Hypothalamus (tissue), 51 donors: Measurements from ENCODE around the gene PLA2G4E.

Source experiments
- DNase-seq, 51 donors: peaks; one replicate each; lab custom pipeline; 2025; lab: John Stamatoyannopoulos, UW

Gene PLA2G4E

GRCh38 chr15:41981371-41982132 is 39.3 kb downstream of the PLA2G4E start:
- no peak for DNase-seq

- DNase-seq: no peak
These were observed 40.1 kb downstream of the PLA2G4E start for GRCh38 chr15:41980654-41981323.

GRCh38 chr15:41979493-41980266 is 41.2 kb downstream of the PLA2G4E start:
- DNase-seq: no peak

GRCh38 chr15:41978534-41978933 is 42.3 kb downstream of the PLA2G4E start:
- no peak for DNase-seq

- no peak for DNase-seq
These were observed 43.0 kb downstream of the PLA2G4E start for GRCh38 chr15:41977757-41978383.

- no peak for DNase-seq
These were observed 45.2 kb downstream of the PLA2G4E start for GRCh38 chr15:41975669-41976068.

- DNase-seq: no peak
These were observed 46.8 kb downstream of the PLA2G4E start for GRCh38 chr15:41974041-41974440.

DNA sequence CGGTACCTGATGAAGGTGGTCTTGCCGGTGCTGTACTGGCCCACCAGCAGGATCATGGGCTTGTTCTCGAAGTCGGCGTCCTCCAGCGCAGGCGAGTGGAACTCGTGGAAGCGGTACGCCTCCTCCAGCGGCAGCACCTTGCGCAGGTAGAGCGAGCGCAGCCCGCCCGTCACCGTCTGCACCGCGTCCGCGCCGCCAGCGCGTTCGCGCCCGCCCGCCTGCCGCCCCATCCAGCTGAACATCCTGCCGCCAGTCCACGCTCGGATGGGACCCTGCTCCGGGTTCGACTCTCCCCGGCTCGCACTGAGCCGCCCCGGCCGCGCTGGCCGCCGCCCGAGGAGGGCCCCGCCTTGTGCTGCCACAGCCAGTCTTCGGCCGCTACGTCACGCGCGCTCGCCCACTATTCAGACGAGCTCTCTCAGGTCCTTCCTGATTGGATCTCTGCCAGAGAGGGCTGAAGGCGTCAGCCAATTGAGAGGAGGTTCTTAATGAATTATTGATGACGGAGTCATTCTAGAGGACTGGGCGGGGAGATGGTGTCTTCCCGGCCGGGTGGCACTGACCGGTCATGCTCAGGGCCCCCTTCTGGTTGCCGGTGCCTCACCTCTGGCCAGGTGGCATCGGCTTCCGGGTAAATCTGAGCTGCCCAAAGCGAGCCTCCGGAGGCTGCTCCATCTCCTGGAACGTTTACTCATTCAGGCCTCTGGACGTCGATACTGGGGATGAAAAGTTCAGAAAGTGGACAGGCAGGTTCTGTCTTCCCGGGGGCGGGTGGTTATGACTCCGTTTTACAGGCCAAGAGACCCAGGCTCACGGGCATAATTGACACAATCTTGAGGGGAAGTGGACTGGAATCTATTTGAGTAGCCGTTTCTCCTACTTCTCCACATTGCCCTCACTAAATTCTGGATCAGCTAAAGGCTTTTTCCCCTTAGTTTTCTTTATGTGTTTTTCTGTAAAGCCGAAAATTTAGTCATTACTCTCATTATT is 48.3 kb downstream of the PLA2G4E start, which contains the start of gene EHD4:
Gene EHD4, minus strand, starts transcription at position 305 of the 990 bp plus-strand sequence. Its CDS starts 63 bp downstream, at position 242.
- DNase-seq: peak; percentile 22 to 98 (median 89)

DNA sequence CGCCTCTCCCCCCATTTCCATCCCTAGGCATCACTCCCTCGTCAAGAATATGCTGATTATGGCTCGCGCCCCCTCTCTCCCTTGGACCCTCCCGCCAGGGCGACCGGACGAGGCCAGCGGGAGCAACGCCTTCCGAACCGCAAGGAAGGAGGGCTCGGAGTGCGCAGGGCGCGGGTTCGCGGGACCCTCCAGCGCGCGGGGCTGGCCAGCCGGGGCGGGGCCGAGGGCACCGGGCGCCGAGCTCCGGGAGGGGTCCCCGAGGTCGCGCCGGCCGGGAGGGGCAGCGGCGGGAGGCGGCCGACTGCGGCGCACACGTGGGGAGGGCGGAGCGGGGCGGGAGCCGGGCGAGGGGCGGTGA is 49.0 kb downstream of the PLA2G4E start:
- peak in 3 of 51 donors; percentile 28 to 46 (median 36) for DNase-seq

GRCh38 chr15:41971089-41971894 is 49.5 kb downstream of the PLA2G4E start:
- DNase-seq: peak in 12 of 51 donors; percentile 11 to 31 (median 16)

DNA sequence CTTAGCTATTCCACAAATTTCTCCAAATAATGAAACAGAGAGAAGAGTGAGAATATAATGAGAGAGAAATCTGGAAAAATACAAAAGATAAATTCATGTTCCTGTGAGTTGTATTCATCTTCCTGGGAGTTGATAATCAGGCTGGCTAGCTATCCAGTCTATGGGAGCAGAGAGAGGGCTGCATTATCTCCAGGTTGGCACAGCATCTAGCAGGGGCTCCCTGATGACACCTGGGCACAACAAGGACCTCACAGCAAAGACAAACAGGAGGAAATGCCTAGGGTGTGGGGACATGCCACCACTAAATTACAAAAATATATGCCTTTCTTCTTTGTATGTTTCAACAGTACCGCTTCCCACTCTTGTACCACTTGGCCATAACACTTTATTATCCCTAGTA is 50.4 kb downstream of the PLA2G4E start:
- no peak for DNase-seq

DNA sequence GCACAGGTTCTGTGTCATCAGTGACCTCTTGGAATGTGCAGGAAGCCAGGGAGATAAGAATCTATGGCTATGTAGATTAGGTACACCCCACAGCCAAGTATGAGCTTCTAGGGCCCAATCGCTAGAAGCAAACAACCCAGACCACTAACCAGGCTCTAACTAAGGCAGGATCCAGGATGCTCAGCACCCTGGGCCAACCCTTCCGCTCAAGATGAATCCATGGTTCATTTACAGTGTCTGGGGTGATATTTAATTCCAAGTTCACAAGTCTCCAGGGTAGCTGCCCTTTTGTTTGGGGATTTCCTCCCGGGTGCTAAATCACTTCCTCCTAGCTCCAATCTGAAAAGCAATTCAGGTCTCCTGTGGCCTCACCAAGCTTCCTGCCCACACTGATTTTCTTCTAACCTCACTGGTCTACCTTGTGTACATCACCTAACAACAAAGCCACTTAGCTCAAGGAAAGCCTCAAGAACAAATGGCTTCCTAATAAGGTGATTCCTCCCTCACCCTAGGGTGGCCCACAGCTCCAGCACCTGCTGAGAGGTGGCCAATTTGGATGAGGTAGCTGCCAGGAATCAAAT is 50.9 kb downstream of the PLA2G4E start:
- DNase-seq: no peak

GRCh38 chr15:41968701-41969100 is 52.1 kb downstream of the PLA2G4E start:
- no peak for DNase-seq

GRCh38 chr15:41967506-41968206 is 53.2 kb downstream of the PLA2G4E start:
- DNase-seq: peak in 12 of 51 donors; percentile 7 to 30 (median 14)

DNA sequence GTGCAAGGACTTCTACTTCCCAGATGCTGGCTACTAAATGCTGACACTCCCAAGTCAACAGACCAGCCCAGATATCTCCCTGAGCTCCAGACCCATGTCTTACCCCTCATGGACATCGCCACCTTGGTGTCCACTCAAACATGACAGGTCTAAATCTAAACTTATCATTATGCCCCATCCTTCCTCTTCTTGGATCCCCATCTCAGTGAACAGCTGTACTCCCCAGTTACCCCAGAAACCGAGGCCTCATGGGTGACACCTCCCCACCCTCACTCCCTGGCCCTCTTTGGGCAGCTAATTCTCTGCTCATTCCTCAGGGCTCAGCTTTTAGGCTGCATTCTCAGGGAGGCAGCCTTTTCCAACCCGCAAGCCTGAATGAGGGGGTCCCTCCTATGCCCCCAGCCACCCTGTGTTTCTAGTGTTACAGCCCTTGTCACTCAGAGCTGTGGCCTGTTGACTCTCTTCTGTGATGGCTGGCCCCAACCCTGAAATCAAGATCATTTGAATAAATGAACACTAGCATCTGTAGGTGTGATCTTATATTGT is 53.8 kb downstream of the PLA2G4E start:
- no peak for DNase-seq

DNA sequence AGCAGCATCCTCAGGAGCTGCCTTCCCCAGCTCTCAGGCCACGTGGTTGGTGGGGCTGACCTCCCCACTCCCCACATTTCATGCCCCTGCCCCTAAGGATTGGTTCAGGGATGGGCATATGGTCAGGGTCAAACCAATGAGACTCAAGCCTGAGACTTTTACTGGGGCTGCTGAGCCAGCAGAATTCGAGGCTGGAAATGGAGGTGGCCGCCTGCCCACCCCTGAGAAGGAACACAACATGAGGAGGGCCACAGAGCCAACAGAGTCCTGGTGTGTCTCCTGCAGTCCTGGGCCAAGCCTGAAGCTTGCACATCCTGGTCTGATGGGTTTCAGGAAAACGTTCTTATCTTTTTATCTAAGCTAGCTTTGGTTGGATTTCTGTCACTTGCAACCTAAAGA is 54.4 kb downstream of the PLA2G4E start:
- no peak for DNase-seq
